ENCODE data around the gene ALDH3A2.

ALDH3A2 gene

DNA sequence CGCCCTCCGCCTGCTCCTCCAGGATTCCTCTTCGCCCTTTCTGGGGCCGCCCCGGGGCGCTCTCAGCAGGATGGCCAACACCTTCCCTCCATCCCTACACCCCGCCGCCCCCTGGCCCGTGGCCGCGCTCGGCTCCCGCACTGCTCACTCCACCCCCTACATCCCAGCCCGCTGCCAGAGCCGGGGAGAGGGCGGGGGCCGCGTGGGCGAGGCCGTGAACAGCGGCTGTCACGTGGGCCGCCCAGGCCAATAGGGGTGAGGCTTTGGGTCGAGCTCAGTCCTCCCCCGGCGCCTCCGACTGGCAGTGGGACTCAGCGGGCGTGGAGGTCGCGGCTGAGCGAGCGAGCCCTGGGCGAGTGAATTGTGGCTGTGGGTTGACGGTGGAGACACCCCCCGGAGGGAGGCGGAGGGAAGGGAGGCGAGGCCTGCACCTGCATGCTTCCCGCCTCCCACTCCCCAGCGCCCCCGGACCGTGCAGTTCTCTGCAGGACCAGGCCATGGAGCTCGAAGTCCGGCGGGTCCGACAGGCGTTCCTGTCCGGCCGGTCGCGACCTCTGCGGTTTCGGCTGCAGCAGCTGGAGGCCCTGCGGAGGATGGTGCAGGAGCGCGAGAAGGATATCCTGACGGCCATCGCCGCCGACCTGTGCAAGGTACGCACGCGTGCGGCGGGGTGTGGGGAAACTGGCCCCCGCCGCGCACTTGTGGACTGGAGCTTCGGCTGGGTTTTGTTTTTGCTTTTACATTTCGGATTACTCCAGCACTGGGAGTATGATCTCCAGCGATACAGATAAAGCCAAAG is at the start of gene ALDH3A2:
TSS of gene ALDH3A2 (plus strand) at position 277 of the 799 bp plus-strand sequence. CDS start at position 498, 221 bp downstream.
- DNase-seq (ENCODE audit: low read depth): peak; percentile 91

DNA sequence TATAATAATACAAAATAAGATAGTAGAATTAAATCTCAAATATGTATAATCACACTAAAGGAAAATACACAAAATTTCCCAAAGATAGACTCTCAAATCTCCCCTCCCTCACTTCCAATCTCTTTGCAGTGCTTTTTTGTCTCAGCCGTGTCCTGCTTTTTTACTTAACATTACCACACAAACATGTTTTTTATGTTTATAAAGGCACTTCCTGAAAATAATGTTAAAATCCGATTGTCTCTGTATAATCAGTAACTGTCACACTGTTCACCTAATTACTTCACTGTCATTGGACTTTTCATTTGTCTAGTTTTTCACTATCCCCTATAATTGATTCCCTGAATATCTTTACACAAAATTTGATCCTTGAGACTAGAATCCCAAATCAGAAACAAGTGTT is 38.2 kb upstream of the ALDH3A2 start:
- no peak for DNase-seq (ENCODE audit: low read depth)

DNA sequence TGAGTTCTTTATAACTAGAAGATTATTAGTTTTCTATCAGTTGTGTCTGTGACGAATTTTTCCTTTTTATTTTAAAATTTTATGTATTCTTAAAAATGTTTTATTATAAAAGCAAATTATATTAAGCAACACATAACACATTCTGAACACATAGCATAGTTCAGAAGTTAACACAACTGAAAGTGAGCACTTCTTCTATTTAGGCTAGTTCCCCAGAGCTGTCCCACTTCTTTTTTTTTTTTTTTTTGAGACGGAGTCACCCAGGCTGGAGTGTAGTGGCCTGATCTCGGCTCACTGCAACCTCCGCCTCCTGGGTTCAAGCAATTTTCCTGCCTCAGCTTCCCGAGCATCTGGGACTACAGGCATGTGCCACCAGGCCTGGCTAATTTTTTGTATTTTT is 37.7 kb upstream of the ALDH3A2 start:
- no peak for DNase-seq (ENCODE audit: low read depth)

DNA sequence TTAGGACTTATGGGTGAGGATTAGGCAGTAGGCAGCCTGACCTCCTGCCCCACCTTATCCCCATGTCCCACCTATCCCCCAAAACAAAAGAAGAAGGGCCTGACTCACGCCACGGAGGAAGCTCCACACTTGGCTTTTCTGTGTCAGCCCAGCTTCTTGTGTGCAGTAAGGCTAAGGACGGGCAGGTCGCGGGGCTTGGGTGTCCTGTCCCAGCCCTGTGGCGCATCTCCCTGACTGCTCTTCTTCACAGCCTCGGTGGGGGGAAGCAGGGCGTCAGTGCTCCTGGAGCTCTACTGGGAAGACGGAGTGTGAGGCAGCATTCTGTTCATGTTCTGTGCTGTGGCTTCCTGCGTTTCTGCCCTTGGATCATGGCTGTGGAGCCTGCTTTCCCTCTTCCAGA is 34.6 kb upstream of the ALDH3A2 start:
- DNase-seq (ENCODE audit: low read depth): no peak

- DNase-seq (ENCODE audit: low read depth): no peak
Observed at GRCh38 chr17:19614900-19615299, 33.7 kb upstream of the ALDH3A2 start.

- no peak for DNase-seq (ENCODE audit: low read depth)
Observed at GRCh38 chr17:19618015-19618414, 30.5 kb upstream of the ALDH3A2 start.

GRCh38 chr17:19619705-19620325 is 28.7 kb upstream of the ALDH3A2 start:
- DNase-seq (ENCODE audit: low read depth): no peak

- no peak for DNase-seq (ENCODE audit: low read depth)
Observed at GRCh38 chr17:19621697-19622096, 26.9 kb upstream of the ALDH3A2 start.

GRCh38 chr17:19626079-19626478 is 22.5 kb upstream of the ALDH3A2 start:
- DNase-seq (ENCODE audit: low read depth): no peak

- DNase-seq (ENCODE audit: low read depth): no peak
Observed at GRCh38 chr17:19629449-19629848, 19.1 kb upstream of the ALDH3A2 start.

DNA sequence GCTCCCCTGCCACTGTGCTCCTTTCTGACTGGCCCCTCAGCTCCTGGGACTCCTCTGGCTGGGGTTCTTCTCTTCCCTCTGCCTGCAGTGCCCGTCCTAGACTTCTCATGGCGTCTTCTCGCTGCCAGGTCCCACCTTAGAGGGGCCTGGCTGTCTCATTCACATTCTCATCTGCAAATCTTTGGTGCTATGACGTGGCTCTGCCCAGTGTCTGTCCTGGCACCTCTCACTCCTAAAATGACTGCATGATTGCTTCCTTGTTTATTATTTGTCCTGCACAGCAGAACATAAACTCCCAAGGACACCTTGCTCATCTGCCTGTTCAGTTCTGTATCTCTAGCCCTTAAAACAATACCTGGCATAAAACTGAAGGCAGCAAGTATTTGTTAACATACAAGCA is 18.5 kb upstream of the ALDH3A2 start:
- no peak for DNase-seq (ENCODE audit: low read depth)

DNA sequence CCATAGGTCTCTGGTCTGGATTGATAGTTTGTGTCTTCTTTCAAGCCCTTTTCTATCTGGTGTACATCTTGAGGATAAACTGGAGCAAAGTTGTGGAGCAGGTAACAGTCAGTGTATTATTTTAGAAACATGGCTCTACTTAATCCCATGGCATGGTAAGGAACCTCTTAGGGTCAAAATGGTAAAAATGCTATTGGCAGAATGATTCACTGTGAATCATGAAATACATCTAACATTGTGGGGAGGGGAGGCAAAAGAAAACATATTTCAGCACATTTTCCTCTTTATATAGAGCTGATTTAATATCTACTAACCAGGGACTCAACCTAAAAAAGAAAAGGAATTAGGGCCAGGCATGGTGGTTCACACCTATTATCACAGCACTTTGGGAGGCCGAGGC is 17.9 kb upstream of the ALDH3A2 start:
- no peak for DNase-seq (ENCODE audit: low read depth)

GRCh38 chr17:19631905-19632304 is 16.6 kb upstream of the ALDH3A2 start:
- no peak for DNase-seq (ENCODE audit: low read depth)

DNA sequence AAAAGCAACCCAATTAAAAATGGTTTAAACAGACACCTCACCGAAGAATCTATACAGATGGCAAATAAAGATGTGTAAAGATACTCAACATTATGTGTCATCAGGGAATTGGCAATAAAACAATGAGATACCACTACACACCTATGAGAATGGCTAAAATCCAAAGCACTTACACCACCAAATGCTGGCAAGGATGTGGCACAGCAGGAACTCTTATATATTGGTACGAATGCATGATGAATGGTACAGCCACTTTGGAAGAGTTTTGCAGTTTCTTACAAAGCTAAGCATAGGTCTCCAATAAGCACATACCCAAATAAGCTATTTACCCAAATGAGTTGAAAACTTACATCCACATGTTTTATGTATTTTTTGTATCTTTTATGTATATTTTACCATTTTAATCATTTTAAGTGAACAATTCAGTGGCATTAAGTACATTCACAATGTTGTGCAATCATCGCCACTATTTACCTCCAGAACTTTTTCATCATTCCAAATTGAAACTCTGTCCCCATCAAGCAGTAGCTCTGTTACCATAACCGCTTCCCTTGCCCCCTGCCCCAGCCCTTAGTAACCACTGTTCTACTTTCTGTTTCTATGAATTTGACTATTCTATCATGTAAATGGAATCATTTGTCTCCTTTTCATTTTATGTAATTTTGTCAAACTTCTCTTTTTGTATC is 6.7 kb upstream of the ALDH3A2 start:
- DNase-seq (ENCODE audit: low read depth): no peak

DNA sequence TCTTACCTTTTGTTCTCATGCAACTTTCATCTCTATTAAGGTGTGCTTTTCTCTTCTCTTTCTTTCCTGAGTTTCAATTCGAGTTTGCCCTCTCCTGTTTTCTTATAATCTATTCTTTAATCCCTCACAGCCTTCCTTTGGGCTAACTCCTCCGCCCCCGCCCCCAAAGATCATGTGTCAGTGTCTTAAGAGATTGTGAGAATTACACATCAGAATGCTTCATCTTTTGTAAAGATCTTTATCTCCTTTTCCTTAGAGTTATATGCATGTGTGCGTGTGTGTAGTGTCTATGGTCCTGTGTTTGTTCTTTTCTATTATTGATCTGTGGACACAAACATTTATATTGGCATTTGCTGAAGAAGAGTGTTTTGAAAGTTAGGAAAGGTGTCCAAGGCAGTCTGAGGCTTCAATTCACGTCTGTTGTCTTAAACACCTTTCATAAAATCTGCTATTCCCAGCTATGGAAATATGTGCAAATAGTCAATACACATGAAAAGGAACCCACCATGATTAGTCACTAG is 6.1 kb upstream of the ALDH3A2 start:
- DNase-seq (ENCODE audit: low read depth): no peak

DNA sequence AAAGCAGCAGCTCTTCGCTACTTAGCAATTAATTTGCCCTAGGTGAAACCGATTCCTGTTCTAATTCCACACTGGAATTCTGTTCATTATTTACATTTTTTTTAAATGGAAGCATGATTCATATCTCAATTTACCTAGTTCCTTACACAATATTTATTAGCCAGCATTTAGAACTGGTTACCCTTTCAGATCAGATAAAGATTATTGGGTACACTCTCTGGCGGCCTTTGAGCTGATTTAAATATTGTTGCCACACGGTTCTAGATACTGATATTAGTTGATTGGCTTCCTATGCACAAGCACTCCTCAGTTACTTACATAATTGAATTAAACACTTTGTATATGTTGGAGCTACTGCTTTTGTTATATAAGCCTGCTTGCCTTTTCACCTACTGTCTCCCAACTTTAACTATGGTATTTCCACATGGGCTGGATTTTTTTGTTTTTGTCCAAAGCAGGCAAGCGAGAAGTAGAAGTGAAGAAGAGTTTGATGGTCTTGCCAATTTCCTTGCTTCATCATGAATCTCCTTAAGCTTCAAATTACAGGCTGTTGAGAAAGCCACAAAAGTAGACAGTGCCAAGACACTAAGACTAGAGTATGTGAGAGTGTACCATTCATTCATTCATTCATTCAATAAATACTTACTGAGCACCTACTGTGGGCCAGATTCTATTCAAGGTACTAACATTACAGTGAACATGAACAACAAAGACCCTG is 3.9 kb upstream of the ALDH3A2 start:
- DNase-seq (ENCODE audit: low read depth): no peak

DNA sequence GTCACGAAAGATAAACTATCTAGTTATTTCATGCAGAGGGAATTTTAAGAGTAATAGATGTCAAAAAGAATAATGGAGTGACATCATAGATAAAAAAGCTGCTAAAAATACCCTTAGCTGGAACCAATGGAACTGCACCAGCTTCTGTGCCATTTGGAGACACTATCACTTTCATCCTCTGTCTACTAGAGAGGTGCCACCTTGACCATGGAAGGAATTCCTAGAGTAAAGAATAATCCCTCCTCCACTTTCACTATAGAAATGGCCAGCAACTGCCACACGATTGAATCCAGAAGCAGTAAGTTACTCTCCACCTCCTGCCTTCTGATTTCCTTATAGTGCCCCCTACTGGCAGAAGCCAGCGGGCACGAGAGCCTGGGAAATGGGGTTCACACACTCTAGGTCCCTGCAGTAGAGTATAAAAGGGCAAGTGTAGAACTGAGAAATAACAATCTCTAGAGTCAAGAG is 2.8 kb upstream of the ALDH3A2 start:
- DNase-seq (ENCODE audit: low read depth): peak; percentile 9

DNA sequence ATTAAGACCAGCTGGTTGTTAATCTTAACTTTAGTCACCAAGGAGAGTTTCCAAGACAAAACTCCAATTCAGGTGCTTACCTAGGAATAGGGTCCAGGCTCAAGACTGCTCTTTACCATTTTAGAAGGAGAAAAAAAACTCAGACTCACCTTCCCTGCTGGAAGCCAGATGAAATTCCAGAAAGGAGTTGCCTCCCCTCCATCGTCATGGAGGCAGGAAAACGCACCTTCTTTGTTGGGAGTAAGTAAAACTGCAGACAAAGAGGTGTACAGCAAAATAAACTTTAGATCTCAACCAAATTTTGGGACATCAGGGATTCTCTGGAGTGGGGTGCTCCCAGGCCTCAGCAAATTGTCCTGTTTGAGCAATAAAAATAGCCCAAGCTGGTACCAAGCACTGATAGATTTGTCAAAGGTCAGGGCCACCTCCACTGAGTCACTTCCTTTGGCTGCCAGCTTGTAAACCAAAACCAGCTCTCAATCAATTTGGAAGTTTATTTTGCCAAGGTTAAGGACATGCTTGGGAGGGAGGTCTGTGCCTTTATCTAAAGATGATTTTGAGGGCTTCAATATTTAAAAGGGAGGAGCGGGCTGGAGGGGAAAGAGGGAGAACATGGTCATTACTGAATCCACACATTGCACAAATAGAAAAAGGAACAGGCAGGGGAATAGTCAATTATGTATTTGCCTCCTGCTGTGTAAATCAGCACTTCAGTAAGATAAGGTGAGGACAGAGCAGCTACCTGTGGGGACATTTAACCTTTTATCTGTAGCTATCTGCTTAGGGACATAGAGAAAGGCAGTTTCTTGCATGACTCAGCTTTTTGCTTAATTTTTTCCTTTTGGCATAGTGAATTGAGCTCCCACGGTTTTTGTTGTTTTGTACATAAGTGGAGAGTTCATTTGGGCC is 1.5 kb upstream of the ALDH3A2 start:
- no peak for DNase-seq (ENCODE audit: low read depth)

DNA sequence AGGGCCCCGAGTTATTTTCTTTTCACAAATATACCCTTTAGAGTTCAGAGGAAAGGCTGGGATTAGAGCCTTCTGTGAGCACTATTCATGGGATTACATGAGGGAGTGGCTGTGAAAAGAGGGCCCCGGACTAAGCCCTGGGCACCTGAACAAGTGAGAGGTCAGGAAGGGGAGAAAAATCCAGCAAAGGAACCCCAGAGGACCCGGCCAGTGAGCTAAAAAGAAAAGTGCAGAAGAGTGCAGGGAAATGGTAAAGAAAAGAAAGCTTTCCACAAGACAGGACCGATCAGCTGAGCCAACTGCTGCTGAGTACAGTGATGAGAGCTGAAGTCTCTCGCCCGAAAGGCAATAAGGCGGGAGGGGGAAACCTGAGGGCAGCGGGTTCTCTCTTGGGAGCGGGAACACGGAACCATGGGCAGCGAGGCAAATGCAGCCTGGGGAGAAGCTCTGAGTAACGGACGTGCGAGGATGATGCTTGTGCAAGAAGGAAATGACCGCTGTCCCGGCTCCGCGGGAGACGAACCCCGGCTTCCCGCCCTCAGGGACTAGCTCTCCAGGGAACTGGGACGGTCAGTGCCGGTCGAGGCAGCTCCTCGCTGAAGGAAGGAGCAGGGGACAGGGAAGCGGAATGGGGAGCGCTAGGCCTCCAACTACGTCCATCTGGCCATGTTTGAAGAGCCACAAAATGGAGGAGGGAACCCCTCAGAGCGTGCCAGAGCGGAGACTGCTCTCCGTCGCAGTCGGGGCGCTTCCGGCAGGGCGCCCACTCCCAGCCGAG is 665 bp upstream of the ALDH3A2 start:
- peak; percentile 17 for DNase-seq (ENCODE audit: low read depth)

GRCh38 chr17:19649274-19649541 is 657 bp downstream of the ALDH3A2 start:
- no peak for DNase-seq (ENCODE audit: low read depth)

DNA sequence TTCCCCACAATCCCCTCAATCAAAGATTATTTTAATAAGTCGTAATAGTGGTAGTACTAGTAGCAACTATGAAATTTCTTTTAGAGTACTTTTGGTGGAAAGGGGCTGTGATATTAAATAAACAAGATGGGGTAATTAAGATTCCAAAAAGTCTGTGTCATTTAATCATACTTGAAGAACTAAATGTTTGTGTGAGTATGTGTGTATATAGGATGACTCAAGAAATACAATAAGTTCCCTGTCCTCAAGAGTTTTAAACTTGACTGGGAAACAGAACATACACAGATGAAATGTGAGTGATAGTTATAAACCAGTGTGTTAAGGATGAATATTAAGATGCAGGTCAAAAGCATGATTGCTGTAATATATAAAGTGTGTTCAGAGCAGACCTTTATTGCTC is 2.3 kb downstream of the ALDH3A2 start:
- no peak for DNase-seq (ENCODE audit: low read depth)
